SK-N-MC (cell line): ENCODE results near the gene GPR39.

Source experiments
- EZH2 ChIP-seq: fragments of 200-600 bp; sonication (generic); IDR thresholded peaks from one replicate; pipeline ENCODE4 v1.6.1; 2017; ENCODE audit warnings: antibody characterized with exemption
- FOXP2 ChIP-seq: optimal IDR thresholded peaks from 2 replicates; pipeline ENCODE3; 2011; ENCODE audit warnings: mild to moderate bottlenecking, moderate library complexity; ENCODE audit not compliant: insufficient read depth; ENCODE audit errors: extremely low read length, control extremely low read depth

DNA sequence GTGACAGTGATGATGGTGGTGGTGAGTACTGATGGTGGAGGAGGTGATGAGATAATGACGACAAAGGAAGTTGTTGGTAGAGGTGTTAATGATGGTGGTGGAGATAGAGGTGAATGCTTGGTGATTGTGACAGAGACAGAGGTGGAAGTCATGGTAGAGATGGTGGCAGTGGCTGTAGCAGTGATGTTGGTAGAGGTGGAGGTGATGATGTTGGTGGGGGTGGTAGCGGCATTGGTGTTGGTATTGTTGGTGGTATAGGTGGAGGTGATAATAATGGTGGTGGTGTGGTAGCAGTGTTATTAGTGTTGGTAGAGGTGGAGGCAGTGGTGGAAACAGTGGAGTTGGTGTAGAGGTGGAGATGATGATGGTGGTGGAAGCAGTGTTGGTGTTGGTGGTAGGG, 217.0 kb downstream of the GPR39 start:
- TF ChIP-seq EZH2 (no peak), FOXP2 (no peak)
